ENCODE measurements around the gene TGDS.

TGDS gene

GRCh38 chr13:94601446-94602431, 5.8 kb upstream of the TGDS start, which contains the start of gene GPR180:
Gene GPR180 (plus strand): TSS chr13:94601857. CDS start chr13:94601928, 71 bp downstream.
- DNase-seq (ENCODE audit: extremely low spot score, insufficient read length, low read depth) (peak; percentile 86), FAIRE-seq (peak; percentile 98)

GRCh38 chr13:94599877-94600276, 3.9 kb upstream of the TGDS start:
- FAIRE-seq = no peak

GRCh38 chr13:94598281-94598680, 2.3 kb upstream of the TGDS start:
- FAIRE-seq (no peak), DNase-seq (ENCODE audit: extremely low spot score, insufficient read length, low read depth) (no peak)

More at GRCh38 chr13:94599877-94600276, 3.9 kb upstream of the TGDS start:
- DNase-seq (ENCODE audit: extremely low spot score, insufficient read length, low read depth) = no peak

GRCh38 chr13:94596575-94596971, 621 bp upstream of the TGDS start:
- FAIRE-seq = no peak
- no peak for DNase-seq (ENCODE audit: extremely low spot score, insufficient read length, low read depth)

GRCh38 chr13:94595001-94595949, 677 bp downstream of the TGDS start:
- no peak for DNase-seq (ENCODE audit: extremely low spot score, insufficient read length, low read depth)
- peak; percentile 39 for FAIRE-seq

GRCh38 chr13:94590744-94591143, 5.2 kb downstream of the TGDS start:
- no peak for DNase-seq (ENCODE audit: extremely low spot score, insufficient read length, low read depth)
- no peak for FAIRE-seq

- no peak for FAIRE-seq
These were observed 7.4 kb downstream of the TGDS start for GRCh38 chr13:94588541-94588940.

GRCh38 chr13:94586371-94586770, 9.6 kb downstream of the TGDS start:
- DNase-seq (ENCODE audit: extremely low spot score, insufficient read length, low read depth) (no peak), FAIRE-seq (peak; percentile 9)

More at GRCh38 chr13:94588541-94588940, 7.4 kb downstream of the TGDS start:
- no peak for DNase-seq (ENCODE audit: extremely low spot score, insufficient read length, low read depth)

- DNase-seq (ENCODE audit: extremely low spot score, insufficient read length, low read depth) (no peak), FAIRE-seq (no peak)
These were observed 10.3 kb downstream of the TGDS start for GRCh38 chr13:94585543-94586101.

GRCh38 chr13:94583926-94584325, 12.0 kb downstream of the TGDS start:
- FAIRE-seq (no peak), DNase-seq (ENCODE audit: extremely low spot score, insufficient read length, low read depth) (no peak)

GRCh38 chr13:94579063-94579462, 16.9 kb downstream of the TGDS start:
- DNase-seq (ENCODE audit: extremely low spot score, insufficient read length, low read depth) (no peak), FAIRE-seq (no peak)

GRCh38 chr13:94569615-94570014, 26.3 kb downstream of the TGDS start:
- FAIRE-seq = no peak
- DNase-seq (ENCODE audit: extremely low spot score, insufficient read length, low read depth) = no peak

GRCh38 chr13:94568443-94568842, 27.5 kb downstream of the TGDS start:
- FAIRE-seq (no peak), DNase-seq (ENCODE audit: extremely low spot score, insufficient read length, low read depth) (no peak)

GRCh38 chr13:94567581-94567980, 28.4 kb downstream of the TGDS start:
- DNase-seq (ENCODE audit: extremely low spot score, insufficient read length, low read depth) = no peak
- no peak for FAIRE-seq

GRCh38 chr13:94561126-94561525, 34.8 kb downstream of the TGDS start:
- FAIRE-seq = no peak
- no peak for DNase-seq (ENCODE audit: extremely low spot score, insufficient read length, low read depth)

GRCh38 chr13:94560116-94560515, 35.8 kb downstream of the TGDS start:
- no peak for FAIRE-seq

GRCh38 chr13:94559222-94559795, 36.6 kb downstream of the TGDS start:
- no peak for FAIRE-seq

More at GRCh38 chr13:94560116-94560515, 35.8 kb downstream of the TGDS start:
- DNase-seq (ENCODE audit: extremely low spot score, insufficient read length, low read depth) = no peak

GRCh38 chr13:94558716-94559115, 37.2 kb downstream of the TGDS start:
- DNase-seq (ENCODE audit: extremely low spot score, insufficient read length, low read depth) (no peak), FAIRE-seq (no peak)

More at GRCh38 chr13:94559222-94559795, 36.6 kb downstream of the TGDS start:
- DNase-seq (ENCODE audit: extremely low spot score, insufficient read length, low read depth) = no peak

GRCh38 chr13:94557684-94558235, 38.2 kb downstream of the TGDS start:
- FAIRE-seq (no peak), DNase-seq (ENCODE audit: extremely low spot score, insufficient read length, low read depth) (no peak)
